ENCODE measurements around the gene OR13F1. TPM values are rescaled to one million over a fixed set of nuclear protein-coding genes. Genes with fewer than 3 reads are reported as not detected.
"Not testable (repeated sequence)": the region's sequence is repeated elsewhere in the genome, so short reads cannot be mapped to it uniquely, and the experiment has no call there.

The OR13F1 gene
- not detected for polyA plus RNA-seq (ENCODE audit: insufficient read length)

- DNase-seq (ENCODE audit: low read depth), result no peak
These were observed at the start of gene OR13F1 for GRCh38 chr9:104503963-104504362. Gene OR13F1 (plus strand): TSS chr9:104504263. CDS start chr9:104504263, 0 bp downstream.

GRCh38 chr9:104456831-104457230 lies 47.2 kb upstream of the OR13F1 start:
- DNase-seq (ENCODE audit: low read depth), result no peak

GRCh38 chr9:104463864-104464263 lies 40.2 kb upstream of the OR13F1 start:
- DNase-seq (ENCODE audit: low read depth), result no peak

- DNase-seq (ENCODE audit: low read depth), result no peak
These were observed 35.8 kb upstream of the OR13F1 start for GRCh38 chr9:104468261-104468660.

GRCh38 chr9:104482921-104483570 lies 21.0 kb upstream of the OR13F1 start:
- no peak for DNase-seq (ENCODE audit: low read depth)

- no peak for DNase-seq (ENCODE audit: low read depth)
These were observed 19.0 kb upstream of the OR13F1 start for GRCh38 chr9:104485014-104485413.

- DNase-seq (ENCODE audit: low read depth), result no peak
These were observed 9.3 kb upstream of the OR13F1 start for GRCh38 chr9:104494808-104495207.

- DNase-seq (ENCODE audit: low read depth), result no peak
These were observed 623 bp upstream of the OR13F1 start for GRCh38 chr9:104503440-104503839.

- DNase-seq (ENCODE audit: low read depth), result no peak
These were observed 2.5 kb downstream of the OR13F1 start for GRCh38 chr9:104506565-104506964.

GRCh38 chr9:104514901-104515300 lies 10.8 kb downstream of the OR13F1 start:
- DNase-seq (ENCODE audit: low read depth), result no peak

- DNase-seq (ENCODE audit: low read depth), result not testable (repeated sequence)
These were observed 16.2 kb downstream of the OR13F1 start for GRCh38 chr9:104520241-104520640.

- no peak for DNase-seq (ENCODE audit: low read depth)
These were observed 23.0 kb downstream of the OR13F1 start, which contains the start of gene OR13C4 for GRCh38 chr9:104527109-104527508. Gene OR13C4 (minus strand): TSS chr9:104527209. CDS start chr9:104527209, 0 bp downstream.

- no peak for DNase-seq (ENCODE audit: low read depth)
These were observed 32.7 kb downstream of the OR13F1 start, which contains the start of gene OR13C3 for GRCh38 chr9:104536756-104537155. Gene OR13C3 (minus strand): TSS chr9:104536856. CDS start chr9:104536723, 133 bp downstream.

- DNase-seq (ENCODE audit: low read depth), result no peak
These were observed 35.2 kb downstream of the OR13F1 start for GRCh38 chr9:104539275-104539674.

- DNase-seq (ENCODE audit: low read depth), result no peak
These were observed 40.6 kb downstream of the OR13F1 start for GRCh38 chr9:104544644-104545043.

- DNase-seq (ENCODE audit: low read depth), result no peak
These were observed 49.2 kb downstream of the OR13F1 start for GRCh38 chr9:104553261-104553660.

Other genes with a start within 250 kb of the OR13F1 start
- not detected for gene OR13C4, start 22.9 kb downstream of the OR13F1 start, polyA plus RNA-seq (ENCODE audit: insufficient read length)
- gene OR13C3, start 32.6 kb downstream of the OR13F1 start, polyA plus RNA-seq (ENCODE audit: insufficient read length), result not detected
- not detected for gene OR13C8, start 64.9 kb downstream of the OR13F1 start, polyA plus RNA-seq (ENCODE audit: insufficient read length)
- gene OR13C5, start 95.2 kb downstream of the OR13F1 start, polyA plus RNA-seq (ENCODE audit: insufficient read length), result not detected
- not detected for gene OR13C2, start 101.4 kb downstream of the OR13F1 start, polyA plus RNA-seq (ENCODE audit: insufficient read length)
- not detected for gene OR13C9, start 113.9 kb downstream of the OR13F1 start, polyA plus RNA-seq (ENCODE audit: insufficient read length)
- not detected for gene OR13D1, start 190.3 kb downstream of the OR13F1 start, polyA plus RNA-seq (ENCODE audit: insufficient read length)
- gene NIPSNAP3A, start 243.4 kb downstream of the OR13F1 start, polyA plus RNA-seq (ENCODE audit: insufficient read length), result 54.8 TPM